ENCODE measurements around the gene CYSTM1.

CYSTM1 gene

GRCh38 chr5:140267201-140267540 lies 92.2 kb downstream of the CYSTM1 start:
- Histone ChIP-seq H3K27ac (ENCODE audit: low read depth, low read length) (peak overlapping the region; percentile 87), H4K20me1 (ENCODE audit: control insufficient read depth, insufficient read depth, low read depth, low read length) (no peaks in the 10 kb centered on the region)
- TF ChIP-seq EZH2phosphoT487 (IDR thresholded peaks at IDR 0.05; ENCODE audit: borderline replicate concordance, low read length) (no peak), CTCF (IDR thresholded peaks at IDR 0.05; ENCODE audit: low read depth, low read length, poor library complexity, severe bottlenecking) (no peak)

GRCh38 chr5:140267559-140268018 lies 92.6 kb downstream of the CYSTM1 start:
- Histone ChIP-seq H3K9me2 (replicated peaks; ENCODE audit: control insufficient read depth, low read length) (no peaks in the 10 kb centered on the region), H3K4me1 (ENCODE audit: control insufficient read depth, low read length) (peaks cover 43% of the 10 kb centered on the region), H3K27me3 (ENCODE audit: control insufficient read depth, low read length) (no peaks in the 10 kb centered on the region), H3K79me2 (ENCODE audit: control insufficient read depth, low read length) (peaks cover 20% of the 10 kb centered on the region), H3K9me3 (ENCODE audit: control insufficient read depth, insufficient read depth, low read length) (no peaks in the 10 kb centered on the region), H3K36me3 (ENCODE audit: control insufficient read depth, low read length) (peaks cover 11% of the 10 kb centered on the region), H4K20me1 (ENCODE audit: control insufficient read depth, insufficient read depth, low read depth, low read length) (no peaks in the 10 kb centered on the region), H3K4me2 (ENCODE audit: low read length) (peak overlapping the region; percentile 66), H3K27ac (ENCODE audit: low read depth, low read length) (peak overlapping the region; percentile 87), H3K4me3 (ENCODE audit: low read length) (peak overlapping the region; percentile 51), H3F3A (ENCODE audit: control insufficient read depth, insufficient read depth) (peaks cover 18% of the 10 kb centered on the region)
- TF ChIP-seq EZH2phosphoT487 (IDR thresholded peaks at IDR 0.05; ENCODE audit: borderline replicate concordance, low read length) = no peak
- TF ChIP-seq CTCF (IDR thresholded peaks at IDR 0.05; ENCODE audit: low read depth, low read length, poor library complexity, severe bottlenecking) = no peak

More at GRCh38 chr5:140267201-140267540, 92.2 kb downstream of the CYSTM1 start:
- Histone ChIP-seq H3K9me3 (ENCODE audit: control insufficient read depth, insufficient read depth, low read length) (no peaks in the 10 kb centered on the region), H3K4me3 (ENCODE audit: low read length) (peak overlapping the region; percentile 51), H3K9me2 (replicated peaks; ENCODE audit: control insufficient read depth, low read length) (no peaks in the 10 kb centered on the region), H3K79me2 (ENCODE audit: control insufficient read depth, low read length) (peaks cover 20% of the 10 kb centered on the region), H3K4me1 (ENCODE audit: control insufficient read depth, low read length) (peaks cover 43% of the 10 kb centered on the region), H3K36me3 (ENCODE audit: control insufficient read depth, low read length) (peaks cover 11% of the 10 kb centered on the region), H3K4me2 (ENCODE audit: low read length) (peak overlapping the region; percentile 66), H3K27me3 (ENCODE audit: control insufficient read depth, low read length) (no peaks in the 10 kb centered on the region), H3F3A (ENCODE audit: control insufficient read depth, insufficient read depth) (peaks cover 18% of the 10 kb centered on the region)

GRCh38 chr5:140270008-140270407 lies 95.0 kb downstream of the CYSTM1 start:
- Histone ChIP-seq H3K27ac (ENCODE audit: low read depth, low read length) (no peak overlapping the region), H3F3A (ENCODE audit: control insufficient read depth, insufficient read depth) (peaks cover 18% of the 10 kb centered on the region), H3K9me3 (ENCODE audit: control insufficient read depth, insufficient read depth, low read length) (no peaks in the 10 kb centered on the region), H3K79me2 (ENCODE audit: control insufficient read depth, low read length) (peaks cover 16% of the 10 kb centered on the region), H3K27me3 (ENCODE audit: control insufficient read depth, low read length) (no peaks in the 10 kb centered on the region), H3K4me2 (ENCODE audit: low read length) (no peak overlapping the region), H4K20me1 (ENCODE audit: control insufficient read depth, insufficient read depth, low read depth, low read length) (no peaks in the 10 kb centered on the region), H3K4me1 (ENCODE audit: control insufficient read depth, low read length) (peaks cover 43% of the 10 kb centered on the region), H3K9me2 (replicated peaks; ENCODE audit: control insufficient read depth, low read length) (no peaks in the 10 kb centered on the region), H3K4me3 (ENCODE audit: low read length) (no peak overlapping the region), H3K36me3 (ENCODE audit: control insufficient read depth, low read length) (peaks cover 15% of the 10 kb centered on the region)
- TF ChIP-seq CTCF (IDR thresholded peaks at IDR 0.05; ENCODE audit: low read depth, low read length, poor library complexity, severe bottlenecking) = no peak
- TF ChIP-seq EZH2phosphoT487 (IDR thresholded peaks at IDR 0.05; ENCODE audit: borderline replicate concordance, low read length) = no peak

All from DOHH2 (cell line).